ENCODE measurements around the gene DDIT3.

Gene DDIT3

GRCh38 chr12:57541001-57541400, 20.7 kb upstream of the DDIT3 start:
- no peak overlapping the region for H3K27ac Mint-ChIP-seq

GRCh38 chr12:57539134-57539768, 18.9 kb upstream of the DDIT3 start:
- Mint-ChIP-seq H3K27me3 (no peaks in the 10 kb centered on the region), H3K9me3 (no peaks in the 10 kb centered on the region), H3K36me3 (ENCODE audit: low read depth) (peaks cover 92% of the 10 kb centered on the region), H3K27ac (no peak overlapping the region), H3K4me1 (ENCODE audit: low read depth) (peaks cover 11% of the 10 kb centered on the region), H3K4me3 (no peak overlapping the region)
- intact Hi-C loops (cut with micrococcal nuclease): no loop called here

More at GRCh38 chr12:57541001-57541400, 20.7 kb upstream of the DDIT3 start:
- Mint-ChIP-seq H3K36me3 (ENCODE audit: low read depth) (peaks cover 85% of the 10 kb centered on the region), H3K27me3 (no peaks in the 10 kb centered on the region), H3K9me3 (no peaks in the 10 kb centered on the region), H3K4me3 (no peak overlapping the region), H3K4me1 (ENCODE audit: low read depth) (peaks cover 25% of the 10 kb centered on the region)
- intact Hi-C loops (cut with micrococcal nuclease): no loop called here

- Mint-ChIP-seq H3K27ac (no peak overlapping the region), H3K4me1 (ENCODE audit: low read depth) (peaks cover 8% of the 10 kb centered on the region), H3K36me3 (ENCODE audit: low read depth) (peaks cover 100% of the 10 kb centered on the region), H3K4me3 (no peak overlapping the region), H3K27me3 (no peaks in the 10 kb centered on the region), H3K9me3 (no peaks in the 10 kb centered on the region)
- intact Hi-C loops (cut with micrococcal nuclease): no loop called here
Observed at GRCh38 chr12:57536597-57536942, 16.3 kb upstream of the DDIT3 start.

- peaks cover 100% of the 10 kb centered on the region for H3K36me3 Mint-ChIP-seq (ENCODE audit: low read depth)
Observed at GRCh38 chr12:57535764-57536596, 15.7 kb upstream of the DDIT3 start.

GRCh38 chr12:57534991-57535543, 14.8 kb upstream of the DDIT3 start:
- H3K27me3 Mint-ChIP-seq: no peaks in the 10 kb centered on the region
- peaks cover 100% of the 10 kb centered on the region for H3K36me3 Mint-ChIP-seq (ENCODE audit: low read depth)
- H3K4me3 Mint-ChIP-seq: no peak overlapping the region
- intact Hi-C loops (cut with micrococcal nuclease): no loop called here
- no peaks in the 10 kb centered on the region for H3K9me3 Mint-ChIP-seq
- peaks cover 8% of the 10 kb centered on the region for H3K4me1 Mint-ChIP-seq (ENCODE audit: low read depth)
- H3K27ac Mint-ChIP-seq: no peak overlapping the region

More at GRCh38 chr12:57535764-57536596, 15.7 kb upstream of the DDIT3 start:
- intact Hi-C loops (cut with micrococcal nuclease): no loop called here
- Mint-ChIP-seq H3K4me3 (no peak overlapping the region), H3K9me3 (no peaks in the 10 kb centered on the region), H3K27ac (no peak overlapping the region), H3K27me3 (no peaks in the 10 kb centered on the region), H3K4me1 (ENCODE audit: low read depth) (peaks cover 8% of the 10 kb centered on the region)

GRCh38 chr12:57534250-57534649, 13.9 kb upstream of the DDIT3 start:
- no peak overlapping the region for H3K4me3 Mint-ChIP-seq
- peaks cover 100% of the 10 kb centered on the region for H3K36me3 Mint-ChIP-seq (ENCODE audit: low read depth)
- H3K4me1 Mint-ChIP-seq (ENCODE audit: low read depth): peaks cover 8% of the 10 kb centered on the region
- H3K9me3 Mint-ChIP-seq: no peaks in the 10 kb centered on the region
- intact Hi-C loops (cut with micrococcal nuclease): no loop called here
- no peak overlapping the region for H3K27ac Mint-ChIP-seq
- H3K27me3 Mint-ChIP-seq: no peaks in the 10 kb centered on the region

- intact Hi-C loops (cut with micrococcal nuclease): no loop called here
Observed at GRCh38 chr12:57533108-57533507, 12.8 kb upstream of the DDIT3 start.

GRCh38 chr12:57531836-57532235, 11.5 kb upstream of the DDIT3 start:
- Mint-ChIP-seq H3K27me3 (no peaks in the 10 kb centered on the region), H3K27ac (no peak overlapping the region), H3K36me3 (ENCODE audit: low read depth) (peaks cover 100% of the 10 kb centered on the region), H3K9me3 (no peaks in the 10 kb centered on the region), H3K4me1 (ENCODE audit: low read depth) (peaks cover 5% of the 10 kb centered on the region), H3K4me3 (no peak overlapping the region)
- intact Hi-C loops (cut with micrococcal nuclease): no loop called here

More at GRCh38 chr12:57533108-57533507, 12.8 kb upstream of the DDIT3 start:
- Mint-ChIP-seq H3K27me3 (no peaks in the 10 kb centered on the region), H3K27ac (no peak overlapping the region), H3K9me3 (no peaks in the 10 kb centered on the region), H3K36me3 (ENCODE audit: low read depth) (peaks cover 100% of the 10 kb centered on the region), H3K4me1 (ENCODE audit: low read depth) (peaks cover 4% of the 10 kb centered on the region), H3K4me3 (no peak overlapping the region)

- no peaks in the 10 kb centered on the region for H3K27me3 Mint-ChIP-seq
- H3K4me3 Mint-ChIP-seq: no peak overlapping the region
- intact Hi-C loops (cut with micrococcal nuclease): no loop called here
- no peak overlapping the region for H3K27ac Mint-ChIP-seq
- peaks cover 100% of the 10 kb centered on the region for H3K36me3 Mint-ChIP-seq (ENCODE audit: low read depth)
- no peaks in the 10 kb centered on the region for H3K9me3 Mint-ChIP-seq
- H3K4me1 Mint-ChIP-seq (ENCODE audit: low read depth): peaks cover 18% of the 10 kb centered on the region
Observed at GRCh38 chr12:57530396-57531142, 10.3 kb upstream of the DDIT3 start.

GRCh38 chr12:57529831-57530230, 9.5 kb upstream of the DDIT3 start:
- no peaks in the 10 kb centered on the region for H3K9me3 Mint-ChIP-seq
- H3K4me1 Mint-ChIP-seq (ENCODE audit: low read depth): peaks cover 25% of the 10 kb centered on the region
- peaks cover 100% of the 10 kb centered on the region for H3K36me3 Mint-ChIP-seq (ENCODE audit: low read depth)
- no peak overlapping the region for H3K27ac Mint-ChIP-seq
- H3K27me3 Mint-ChIP-seq: no peaks in the 10 kb centered on the region
- intact Hi-C loops (cut with micrococcal nuclease): no loop called here
- H3K4me3 Mint-ChIP-seq: no peak overlapping the region

GRCh38 chr12:57528831-57529555, 8.7 kb upstream of the DDIT3 start:
- Mint-ChIP-seq H3K36me3 (ENCODE audit: low read depth) (peaks cover 100% of the 10 kb centered on the region), H3K27me3 (no peaks in the 10 kb centered on the region), H3K4me1 (ENCODE audit: low read depth) (peaks cover 30% of the 10 kb centered on the region), H3K9me3 (no peaks in the 10 kb centered on the region), H3K27ac (no peak overlapping the region), H3K4me3 (no peak overlapping the region)
- intact Hi-C loops (cut with micrococcal nuclease): no loop called here

- Mint-ChIP-seq H3K9me3 (no peaks in the 10 kb centered on the region), H3K4me3 (no peak overlapping the region), H3K27me3 (no peaks in the 10 kb centered on the region), H3K4me1 (ENCODE audit: low read depth) (peaks cover 38% of the 10 kb centered on the region), H3K27ac (no peak overlapping the region), H3K36me3 (ENCODE audit: low read depth) (peaks cover 97% of the 10 kb centered on the region)
- intact Hi-C loops (cut with micrococcal nuclease): no loop called here
Observed at GRCh38 chr12:57528176-57528575, 7.9 kb upstream of the DDIT3 start.

GRCh38 chr12:57527184-57527583, 6.9 kb upstream of the DDIT3 start:
- intact Hi-C loops (cut with micrococcal nuclease): no loop called here
- peaks cover 43% of the 10 kb centered on the region for H3K4me1 Mint-ChIP-seq (ENCODE audit: low read depth)
- H3K27me3 Mint-ChIP-seq: no peaks in the 10 kb centered on the region
- H3K4me3 Mint-ChIP-seq: no peak overlapping the region
- H3K36me3 Mint-ChIP-seq (ENCODE audit: low read depth): peaks cover 91% of the 10 kb centered on the region
- H3K27ac Mint-ChIP-seq: no peak overlapping the region
- no peaks in the 10 kb centered on the region for H3K9me3 Mint-ChIP-seq
